Vagina (tissue), 2 donors: ENCODE results near the gene ECPAS. TPM values are rescaled to one million over a fixed set of nuclear protein-coding genes. Genes with fewer than 3 reads are reported as not detected.

Experiments
- DNase-seq, 2 donors: peaks; one replicate each; pipeline ENCODE4 v3.0.0-alpha.2; 2017; ENCODE audit errors: extremely low spot score in 2 of 2
- H3K27ac ChIP-seq: fragments of 200-600 bp; sonication (generic); one replicate; pipeline ENCODE4 v1.5.1; 2019
- H3K27me3 ChIP-seq: fragments of 200-600 bp; sonication (generic); one replicate; pipeline ENCODE4 v1.5.1; 2019
- H3K36me3 ChIP-seq, 2 donors: fragments of 200-600 bp; sonication (generic); one replicate each; pipeline ENCODE4 v1.5.1; 2017 to 2019
- H3K4me1 ChIP-seq: fragments of 200-600 bp; sonication (generic); one replicate; pipeline ENCODE4 v1.5.1; 2019
- H3K4me3 ChIP-seq, 2 donors: fragments of 200-600 bp; sonication (generic); 1 replicate in 1 of 2; 2 replicates in 1 of 2; pipeline ENCODE4 v1.5.1; 2016 to 2019
- H3K9me3 ChIP-seq: fragments of 200-600 bp; sonication (generic); one replicate; pipeline ENCODE4 v1.5.1; 2019
- CTCF ChIP-seq, 3 experiments: fragments of 450-650 bp in 2 of 3; fragments of 200-600 bp in 1 of 3; sonication (generic) in 1 of 3; IDR thresholded peaks; one replicate each; pipeline ENCODE4 v1.5.1; 2017 to 2019; ENCODE audit warnings: antibody characterized with exemption in 3 of 3, mild to moderate bottlenecking in 2 of 3, moderate library complexity in 2 of 3
- POLR2A ChIP-seq, 2 donors: fragments of 450-650 bp; IDR thresholded peaks; one replicate each; pipeline ENCODE4 v1.6.1; 2017; ENCODE audit warnings: antibody characterized with exemption in 2 of 2, mild to moderate bottlenecking in 2 of 2, moderate library complexity in 2 of 2
- POLR2AphosphoS5 ChIP-seq, 2 donors: sonication (generic); formaldehyde crosslinking; IDR thresholded peaks; one replicate each; pipeline ENCODE4 v1.9.0; 2017; ENCODE audit warnings: antibody characterized with exemption in 2 of 2, mild to moderate bottlenecking in 2 of 2, low read depth in 1 of 2; ENCODE audit not compliant: insufficient read depth in 1 of 2
- intact Hi-C: fragments of 100-400 bp; cut with DNase I; formaldehyde crosslinking; loops from one replicate; pipeline ENCODE4 v1.15.1; 2023
- small RNA-seq: library from RNA; depleted of rRNA; stranded (forward); fragments of <200 nt; gene quantifications from one replicate; pipeline ENCODE3, GENCODE V24; 2016
- total RNA-seq: library from RNA; depleted of rRNA; stranded (reverse); fragments of >200 nt; gene quantifications from one replicate; pipeline ENCODE4 v1.2.3, GENCODE V29; 2016

The ECPAS gene
- total RNA-seq, 1 donor from 2014 or later, result 62.9 TPM

GRCh38 chr9:111320631-111321030, 163.6 kb downstream of the ECPAS start:
- H3K4me1 ChIP-seq, result no peaks in the 10 kb centered on the region
- H3K9me3 ChIP-seq, result no peaks in the 10 kb centered on the region
- no peaks in the 10 kb centered on the region for H3K27me3 ChIP-seq
- intact Hi-C loops, result no loop called here
- no peak overlapping the region for H3K27ac ChIP-seq
- no peak overlapping the region for H3K4me3 ChIP-seq
- DNase-seq, result no peak
- H3K36me3 ChIP-seq, result no peaks in the 10 kb centered on the region
- no peak for TF ChIP-seq CTCF (IDR thresholded peaks at IDR 0.05)
- TF ChIP-seq POLR2A (IDR thresholded peaks at IDR 0.05), result no peak
- no peak for TF ChIP-seq POLR2AphosphoS5 (IDR thresholded peaks at IDR 0.05; ENCODE audit: insufficient read depth in 1 of 2, low read depth in 1 of 2)

- H3K9me3 ChIP-seq, result no peaks in the 10 kb centered on the region
- no peak for DNase-seq
- no peak overlapping the region for H3K27ac ChIP-seq
- H3K27me3 ChIP-seq, result no peaks in the 10 kb centered on the region
- H3K36me3 ChIP-seq, result no peaks in the 10 kb centered on the region
- TF ChIP-seq CTCF (IDR thresholded peaks at IDR 0.05) (no peak), POLR2A (IDR thresholded peaks at IDR 0.05) (no peak), POLR2AphosphoS5 (IDR thresholded peaks at IDR 0.05; ENCODE audit: insufficient read depth in 1 of 2, low read depth in 1 of 2) (no peak)
- intact Hi-C loops, result no loop called here
- no peak overlapping the region for H3K4me3 ChIP-seq
- no peaks in the 10 kb centered on the region for H3K4me1 ChIP-seq
Measured at GRCh38 chr9:111316796-111317195, 167.4 kb downstream of the ECPAS start.

Small RNAs within 50 kb of the gene (small RNA-seq; reads per million reads assigned to genes)
- gene RNA5SP294, result not detected

Other genes with a start within 250 kb of the ECPAS start
- 1.5 TPM for gene OR2K2, start 154.2 kb downstream of the ECPAS start, total RNA-seq
- 8.8 TPM for gene ZNF483, start 40.8 kb upstream of the ECPAS start, total RNA-seq
- 40.3 TPM for gene PTGR1, start 115.3 kb upstream of the ECPAS start, total RNA-seq
- gene DNAJC25, start 147.0 kb upstream of the ECPAS start, total RNA-seq, result 6.1 TPM
- gene GNG10, start 177.2 kb upstream of the ECPAS start, total RNA-seq, result 35.6 TPM